Lung (tissue), 12 donors: Measurements from ENCODE around the gene POLR3E. TPM values are rescaled to one million over a fixed set of nuclear protein-coding genes. Genes with fewer than 3 reads are reported as not detected.

Experiments
- ATAC-seq: fragments of 200-7000 bp; cut with Tn5 transposase; one replicate; pipeline ENCODE4 v1.9.1; 2020; ENCODE audit warnings: moderate number of reproducible peaks; ENCODE audit not compliant: insufficient read depth, low FRiP score
- DNase-seq, 3 donors: peaks; one replicate each; pipeline ENCODE4 v3.0.0-alpha.2; 2013 to 2017
- H3K27ac ChIP-seq, 2 donors: one replicate each; pipeline ENCODE4 v1.5.1; 2013; ENCODE audit warnings: mild to moderate bottlenecking in 2 of 2, moderate library complexity in 2 of 2, control low read depth in 1 of 2, inconsistent platforms in 1 of 2, low read depth in 1 of 2, low read length in 1 of 2
- H3K27me3 ChIP-seq, 3 donors: one replicate each; pipeline ENCODE4 v1.5.1; 2013; ENCODE audit warnings: low read length in 2 of 3; ENCODE audit not compliant: control insufficient read depth in 3 of 3, insufficient read depth in 3 of 3
- H3K36me3 ChIP-seq, 4 donors: one replicate each; pipeline ENCODE4 v1.5.1; 2013; ENCODE audit warnings: low read length in 4 of 4, mild to moderate bottlenecking in 1 of 4, moderate library complexity in 1 of 4; ENCODE audit not compliant: control insufficient read depth in 4 of 4, insufficient read depth in 4 of 4
- H3K4me1 ChIP-seq, 5 donors: one replicate each; pipeline ENCODE4 v1.5.1; 2013; ENCODE audit warnings: low read length in 5 of 5, mild to moderate bottlenecking in 2 of 5, moderate library complexity in 1 of 5; ENCODE audit not compliant: control insufficient read depth in 5 of 5, insufficient read depth in 5 of 5
- H3K4me3 ChIP-seq: one replicate; pipeline ENCODE4 v1.5.1; 2013; ENCODE audit warnings: mild to moderate bottlenecking, control low read depth, moderate library complexity
- H3K9ac ChIP-seq, 2 donors: one replicate each; pipeline ENCODE4 v1.5.1; 2013; ENCODE audit warnings: low read length in 2 of 2, control low read depth in 1 of 2; ENCODE audit not compliant: insufficient read depth in 1 of 2
- H3K9me3 ChIP-seq, 4 donors: one replicate each; pipeline ENCODE4 v1.5.1; 2013; ENCODE audit warnings: low read length in 3 of 4, mild to moderate bottlenecking in 1 of 4, moderate library complexity in 1 of 4; ENCODE audit not compliant: control insufficient read depth in 4 of 4, insufficient read depth in 3 of 4
- CTCF ChIP-seq: IDR thresholded peaks from 2 replicates; pipeline ENCODE4 v1.5.1; 2012; ENCODE audit warnings: mild to moderate bottlenecking; ENCODE audit errors: control extremely low read depth, extremely low read depth
- WGBS, 2 donors: extraction: QIAGEN DNeasy Blood & Tissue Kit; methylation state at CpG; one replicate each; pipeline ENCODE4 v1.1.7; 2013; 5-methylcytosine and 5-hydroxymethylcytosine counted together
- polyA plus RNA-seq, 2 donors: library from polyadenylated mRNA; stranded (reverse); fragments of 200-250 nt; gene quantifications; one replicate each; pipeline ENCODE4 v1.2.1, GENCODE V29; 2013
- total RNA-seq, 2 donors: library from RNA; depleted of rRNA in 1 of 2; stranded (reverse); fragments of >200 nt in 1 of 2; gene quantifications; one replicate each; pipeline ENCODE4 v1.2.1, GENCODE V29; 2014 to 2021
- donor health status: control.
- donor health status: control.
- donor health status: Bipolar disorder and iron deficiency.
- donor health status: healthy.
- donor health status: DM: yes; HTN: yes; CAD: no.

The POLR3E gene
- total and polyA plus RNA-seq, 4 donors, result 23.2 to 44.3 (median 34.0) TPM

- ATAC-seq (no peak), DNase-seq (no peak)
- H3K9me3 ChIP-seq, result no peaks in the 10 kb centered on the region
- H3K27me3 ChIP-seq, result no peaks in the 10 kb centered on the region
- no peak for TF ChIP-seq CTCF
- no peak overlapping the region for H3K9ac ChIP-seq
- H3K27ac ChIP-seq, result no peak overlapping the region
- H3K4me1 ChIP-seq, result peaks cover 0 to 6% (median 0%) of the 10 kb centered on the region in 5 donors
- H3K4me3 ChIP-seq, result no peak overlapping the region
- H3K36me3 ChIP-seq, result peaks cover 1 to 12% (median 3%) of the 10 kb centered on the region in 4 donors
Observed at GRCh38 chr16:22355487-22355908, 58.3 kb downstream of the POLR3E start.

- H3K36me3 ChIP-seq, result peaks cover 1 to 14% (median 4%) of the 10 kb centered on the region in 4 donors
- H3K9ac ChIP-seq, result no peak overlapping the region
- ATAC-seq (no peak), DNase-seq (no peak)
- no peak for TF ChIP-seq CTCF
- peak overlapping the region in 1 of 2 donors; percentile 14 for H3K27ac ChIP-seq
- H3K9me3 ChIP-seq, result no peaks in the 10 kb centered on the region
- H3K27me3 ChIP-seq, result no peaks in the 10 kb centered on the region
- WGBS, 2 donors, result 94 to 95% methylated on average over 7 of the region's 7 CpGs
- no peak overlapping the region for H3K4me3 ChIP-seq
- peaks cover 0 to 6% (median 0%) of the 10 kb centered on the region in 5 donors for H3K4me1 ChIP-seq
Observed at GRCh38 chr16:22356930-22357634, 59.9 kb downstream of the POLR3E start.

GRCh38 chr16:22357635-22357971, 60.4 kb downstream of the POLR3E start:
- Histone ChIP-seq H3K27ac (no peak overlapping the region), H3K4me3 (no peak overlapping the region), H3K27me3 (no peaks in the 10 kb centered on the region), H3K4me1 (peaks cover 0 to 6% (median 0%) of the 10 kb centered on the region in 5 donors), H3K9me3 (no peaks in the 10 kb centered on the region), H3K9ac (no peak overlapping the region), H3K36me3 (peaks cover 0 to 14% (median 4%) of the 10 kb centered on the region in 4 donors)
- ATAC-seq (no peak), DNase-seq (no peak)
- 64 to 79% methylated on average over 1 of the region's 1 CpG for WGBS, 2 donors
- TF ChIP-seq CTCF, result no peak

GRCh38 chr16:22358000-22358399, 60.8 kb downstream of the POLR3E start:
- whole genome bisulfite sequencing, 2 donors, result 60 to 78% methylated on average over 1 of the region's 1 CpG
- peaks cover 0 to 12% (median 4%) of the 10 kb centered on the region in 4 donors for H3K36me3 ChIP-seq
- no peaks in the 10 kb centered on the region for H3K27me3 ChIP-seq
- H3K9ac ChIP-seq, result no peak overlapping the region
- no peaks in the 10 kb centered on the region for H3K9me3 ChIP-seq
- DNase-seq (no peak), ATAC-seq (no peak)
- TF ChIP-seq CTCF, result no peak
- peaks cover 0 to 6% (median 0%) of the 10 kb centered on the region in 5 donors for H3K4me1 ChIP-seq
- no peak overlapping the region for H3K27ac ChIP-seq
- H3K4me3 ChIP-seq, result no peak overlapping the region
